Measurements from ENCODE around the gene WBP1.

DNA sequence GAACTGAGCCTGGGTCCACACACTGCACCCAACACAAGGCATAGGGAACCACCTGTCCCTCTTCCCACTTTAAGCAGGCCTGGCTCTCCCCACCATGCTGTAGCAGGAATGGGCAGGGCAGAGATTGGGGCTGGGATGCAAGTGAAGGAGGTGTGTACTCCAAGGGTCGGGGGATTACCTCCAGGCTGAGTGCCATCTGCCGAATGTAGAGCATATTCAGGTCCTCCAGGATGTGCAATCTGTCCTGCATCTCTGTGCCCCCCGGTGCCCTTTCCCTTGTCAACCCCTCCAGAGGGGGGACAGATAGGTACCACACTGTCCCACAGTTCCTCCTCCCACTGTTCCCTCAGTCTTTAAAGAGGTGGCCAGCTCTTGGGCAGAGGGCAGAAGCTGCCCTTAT lies 18.9 kb upstream of the WBP1 start:
- no peak for TF ChIP-seq POLR2A (IDR thresholded peaks at IDR 0.05)
- TF ChIP-seq, protein P1, sequence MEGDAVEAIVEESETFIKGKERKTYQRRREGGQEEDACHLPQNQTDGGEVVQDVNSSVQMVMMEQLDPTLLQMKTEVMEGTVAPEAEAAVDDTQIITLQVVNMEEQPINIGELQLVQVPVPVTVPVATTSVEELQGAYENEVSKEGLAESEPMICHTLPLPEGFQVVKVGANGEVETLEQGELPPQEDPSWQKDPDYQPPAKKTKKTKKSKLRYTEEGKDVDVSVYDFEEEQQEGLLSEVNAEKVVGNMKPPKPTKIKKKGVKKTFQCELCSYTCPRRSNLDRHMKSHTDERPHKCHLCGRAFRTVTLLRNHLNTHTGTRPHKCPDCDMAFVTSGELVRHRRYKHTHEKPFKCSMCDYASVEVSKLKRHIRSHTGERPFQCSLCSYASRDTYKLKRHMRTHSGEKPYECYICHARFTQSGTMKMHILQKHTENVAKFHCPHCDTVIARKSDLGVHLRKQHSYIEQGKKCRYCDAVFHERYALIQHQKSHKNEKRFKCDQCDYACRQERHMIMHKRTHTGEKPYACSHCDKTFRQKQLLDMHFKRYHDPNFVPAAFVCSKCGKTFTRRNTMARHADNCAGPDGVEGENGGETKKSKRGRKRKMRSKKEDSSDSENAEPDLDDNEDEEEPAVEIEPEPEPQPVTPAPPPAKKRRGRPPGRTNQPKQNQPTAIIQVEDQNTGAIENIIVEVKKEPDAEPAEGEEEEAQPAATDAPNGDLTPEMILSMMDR (IDR thresholded peaks at IDR 0.05), result no peak

All from Peyer's patch (tissue), 4 donors.